T-helper 17 cell (primary cell): ENCODE results near the gene THAP4. TPM values are rescaled to one million over a fixed set of nuclear protein-coding genes. Genes with fewer than 3 reads are reported as not detected.

Source experiments
- ATAC-seq: fragments of 150-1000 bp; cut with Tn5 transposase; 2 replicates; pipeline ENCODE4 v1.10.0; 2021; ENCODE audit warnings: mild to moderate bottlenecking, moderate library complexity
- DNase-seq, 3 donors: peaks; one replicate each; pipeline versions ENCODE4 v3.0.0 to v3.0.0-alpha.2; 2020 to 2021
- H3K9me3 ChIP-seq: one replicate; pipeline ENCODE4 v1.7.0; 2013; ENCODE audit warnings: low read length, mild to moderate bottlenecking; ENCODE audit not compliant: control insufficient read depth, poor library complexity, severe bottlenecking
- H3K27ac Mint-ChIP-seq: one replicate; pipeline ENCODE4 v1.8.0; 2022; ENCODE audit warnings: mild to moderate bottlenecking, moderate library complexity, mixed read lengths
- H3K27me3 Mint-ChIP-seq: one replicate; pipeline ENCODE4 v1.8.0; 2022; ENCODE audit warnings: mixed read lengths
- H3K36me3 Mint-ChIP-seq: one replicate; pipeline ENCODE4 v1.8.0; 2022; ENCODE audit warnings: low read depth, mixed read lengths
- H3K4me1 Mint-ChIP-seq: one replicate; pipeline ENCODE4 v1.8.0; 2022; ENCODE audit warnings: mild to moderate bottlenecking, mixed read lengths
- H3K4me3 Mint-ChIP-seq: one replicate; pipeline ENCODE4 v1.8.0; 2022; ENCODE audit warnings: mild to moderate bottlenecking, moderate library complexity, mixed read lengths
- total RNA-seq, 4 donors: library from RNA in 2 of 4; stranded (reverse) in 2 of 4; gene quantifications; one replicate each; pipeline ENCODE4 v1.2.3 and lab custom pipeline; 2022 to 2026

THAP4 gene
- total RNA-seq, 2 donors from 2014 or later, result 28.0 to 36.9 TPM

DNA sequence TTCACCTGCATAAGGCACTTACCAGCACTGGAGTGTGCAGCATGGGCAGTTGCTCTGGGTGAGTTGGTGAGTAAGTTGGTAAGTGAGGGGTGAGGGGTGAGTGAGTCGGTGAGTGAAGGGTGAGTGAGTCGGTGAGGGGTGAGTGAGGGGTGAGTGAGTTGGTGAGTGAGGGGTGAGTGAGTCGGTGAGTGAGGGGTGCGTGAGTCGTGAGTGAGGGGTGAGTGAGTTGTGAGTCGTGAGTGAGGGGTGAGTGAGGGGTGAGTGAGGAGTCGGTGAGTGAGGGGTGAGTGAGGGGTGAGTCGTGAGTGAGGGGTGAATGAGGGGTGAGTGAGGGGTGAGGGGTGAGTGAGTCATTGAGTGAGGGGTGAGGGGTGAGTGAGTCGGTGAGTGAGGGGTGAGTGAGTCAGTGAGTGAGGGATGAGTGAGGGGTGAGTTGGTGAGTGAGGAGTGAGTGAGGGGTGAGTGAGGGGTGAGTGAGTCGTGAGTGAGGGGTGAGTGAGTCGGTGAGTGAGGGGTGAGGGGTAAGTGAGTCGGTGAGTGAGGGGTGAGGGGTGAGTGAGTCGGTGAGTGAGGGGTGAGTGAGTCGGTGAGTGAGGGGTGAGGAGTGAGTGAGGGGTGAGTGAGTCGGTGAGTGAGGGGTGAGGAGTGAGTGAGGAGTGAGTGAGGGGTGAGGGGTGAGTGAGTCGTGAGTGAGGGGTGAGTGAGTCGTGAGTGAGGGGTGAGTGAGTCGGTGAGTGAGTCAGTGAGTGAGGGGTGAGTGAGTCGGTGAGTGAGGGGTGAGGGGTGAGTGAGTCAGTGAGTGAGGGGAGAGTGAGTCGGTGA is 17.1 kb downstream of the THAP4 start:
- Mint-ChIP-seq H3K27me3 (no peaks in the 10 kb centered on the region), H3K36me3 (no peaks in the 10 kb centered on the region), H3K27ac (no peak overlapping the region), H3K4me1 (peaks cover 33% of the 10 kb centered on the region), H3K4me3 (no peak overlapping the region)
- DNase-seq (no peak), ATAC-seq (no peak)
- no peaks in the 10 kb centered on the region for H3K9me3 ChIP-seq

DNA sequence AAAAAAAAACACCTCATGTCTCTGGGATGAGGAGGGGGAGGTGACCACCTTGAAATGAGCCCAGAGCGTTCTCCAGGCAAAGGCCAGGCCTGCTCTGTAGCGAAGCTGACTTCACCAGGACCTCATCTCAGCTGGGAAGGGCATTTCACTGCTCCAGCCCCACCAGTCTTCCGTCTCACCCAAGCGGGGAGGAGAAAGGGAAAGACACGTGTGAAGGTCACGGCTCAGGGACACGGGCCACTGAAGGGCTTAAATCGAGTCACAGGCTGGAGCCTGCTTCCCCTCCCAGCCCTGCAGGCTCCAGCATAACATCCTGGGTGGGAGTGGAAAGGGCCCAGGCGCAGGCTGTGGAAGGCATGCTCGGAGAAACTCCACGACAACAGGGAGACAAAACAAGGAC is 18.1 kb downstream of the THAP4 start:
- no peak for ATAC-seq
- no peak for DNase-seq
- H3K4me1 Mint-ChIP-seq, result peaks cover 36% of the 10 kb centered on the region
- H3K4me3 Mint-ChIP-seq, result peak overlapping the region; percentile 92
- H3K27me3 Mint-ChIP-seq, result no peaks in the 10 kb centered on the region
- no peaks in the 10 kb centered on the region for H3K9me3 ChIP-seq
- no peaks in the 10 kb centered on the region for H3K36me3 Mint-ChIP-seq
- H3K27ac Mint-ChIP-seq, result peak overlapping the region; percentile 93

DNA sequence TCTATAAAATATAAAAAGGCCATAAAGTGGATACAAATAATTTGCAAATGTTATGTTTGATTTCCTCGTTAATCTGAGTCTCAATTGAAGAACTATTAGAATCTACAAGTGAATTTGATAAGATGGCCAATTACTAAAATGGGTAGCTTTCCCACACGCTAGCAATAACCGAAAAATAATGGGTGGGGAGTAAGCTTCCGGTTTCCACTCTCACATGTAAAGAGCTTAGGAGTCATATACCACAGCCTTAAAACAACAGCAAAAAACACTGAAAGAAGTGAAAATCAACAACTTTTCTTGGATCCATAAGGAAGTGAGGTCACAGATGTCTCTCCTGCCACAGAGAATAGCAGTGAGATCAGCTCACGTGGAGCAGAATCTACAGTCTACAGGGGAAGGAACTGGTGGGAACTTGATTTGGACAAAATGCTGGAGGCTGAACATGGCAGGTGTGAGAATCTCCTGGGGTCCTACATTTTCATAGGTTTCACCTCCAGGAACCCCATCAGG is 18.6 kb downstream of the THAP4 start:
- no peaks in the 10 kb centered on the region for H3K9me3 ChIP-seq
- Mint-ChIP-seq H3K27ac (peak overlapping the region; percentile 93), H3K4me3 (peak overlapping the region; percentile 92), H3K27me3 (no peaks in the 10 kb centered on the region), H3K36me3 (no peaks in the 10 kb centered on the region), H3K4me1 (peaks cover 36% of the 10 kb centered on the region)
- DNase-seq, result no peak
- no peak for ATAC-seq

DNA sequence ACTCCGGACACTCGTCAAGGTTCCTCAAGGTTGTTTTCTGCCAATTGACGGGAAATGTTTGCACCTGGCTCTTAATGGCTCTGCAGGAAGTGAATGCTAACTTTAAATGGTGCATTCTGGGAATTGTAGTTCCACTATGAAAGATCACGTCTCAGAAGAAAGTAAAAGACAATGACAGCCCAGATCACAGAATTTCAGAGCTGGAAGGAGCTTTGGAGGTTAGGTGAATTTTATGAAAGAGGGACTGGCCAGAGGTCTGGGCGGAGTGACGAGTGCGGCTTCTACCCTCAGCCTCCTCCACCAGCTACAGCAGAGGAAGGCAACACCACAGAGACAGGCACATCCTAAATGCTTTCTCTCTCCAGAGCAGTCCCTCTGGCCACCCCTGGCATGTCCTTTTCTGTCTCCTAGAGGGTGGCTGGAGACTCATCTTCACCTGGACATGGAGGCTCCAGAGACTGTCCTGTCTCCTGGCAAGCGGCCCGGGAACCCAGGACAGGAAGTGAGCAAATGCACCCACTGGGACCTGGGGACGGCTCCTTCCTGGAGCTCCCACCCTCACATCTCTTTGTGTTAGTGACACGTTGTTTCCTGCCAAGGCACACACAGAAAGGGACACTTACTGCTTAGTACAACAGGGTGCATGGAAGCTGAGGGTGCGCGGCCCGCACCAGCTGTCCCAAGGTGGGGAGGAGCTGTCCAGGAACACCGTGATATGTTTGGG is 19.4 kb downstream of the THAP4 start:
- no peak for DNase-seq
- Mint-ChIP-seq H3K4me3 (peak overlapping the region; percentile 92), H3K4me1 (peaks cover 36% of the 10 kb centered on the region), H3K27me3 (no peaks in the 10 kb centered on the region), H3K27ac (peak overlapping the region; percentile 93), H3K36me3 (no peaks in the 10 kb centered on the region)
- peak; percentile 87 for ATAC-seq
- H3K9me3 ChIP-seq, result no peaks in the 10 kb centered on the region

DNA sequence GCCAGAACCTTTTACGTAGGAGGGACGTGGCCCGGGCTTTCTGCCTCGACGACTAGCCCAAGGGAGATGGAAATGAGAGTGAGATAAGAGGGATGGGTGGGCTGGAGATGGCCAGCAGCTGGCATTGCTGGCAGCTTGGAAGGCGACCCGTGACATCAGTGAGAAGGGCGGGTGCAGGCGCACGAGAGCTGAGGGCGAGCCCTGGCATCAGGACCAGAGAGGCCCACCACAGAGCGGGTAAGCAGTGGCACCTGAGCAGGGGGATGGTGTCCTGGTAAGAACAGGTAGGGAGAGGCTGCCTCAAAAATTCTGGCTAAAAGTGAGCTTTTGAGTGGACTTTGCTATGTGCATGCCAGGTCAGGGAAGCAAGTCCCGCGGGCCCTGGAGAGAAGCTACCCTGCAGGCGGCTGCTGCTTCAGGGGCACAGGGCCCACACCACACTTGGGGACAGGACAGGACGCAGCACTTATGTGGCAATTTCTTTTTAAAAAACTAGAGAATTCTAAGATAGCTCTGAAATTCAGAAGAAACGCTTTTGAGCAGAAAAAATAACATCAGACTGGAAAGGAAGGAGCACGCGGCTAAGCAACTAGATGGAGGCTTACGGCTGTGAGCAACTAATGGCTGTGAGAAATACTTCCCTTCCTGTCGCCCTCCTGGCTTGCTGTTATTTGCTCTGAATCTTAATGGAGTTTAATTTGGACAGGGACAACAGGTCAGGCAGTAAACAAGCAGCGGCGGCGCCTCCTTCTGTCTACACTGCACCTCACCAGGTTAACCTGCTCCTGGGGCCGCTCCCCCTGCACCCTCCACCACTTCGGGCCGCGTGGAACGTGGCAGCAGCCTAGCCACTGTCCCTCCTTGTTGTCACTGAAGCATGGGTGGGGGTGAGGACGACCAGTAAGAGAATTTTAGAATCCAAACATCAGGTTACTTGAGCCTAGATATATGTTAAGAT is 20.5 kb downstream of the THAP4 start:
- H3K9me3 ChIP-seq, result no peaks in the 10 kb centered on the region
- Mint-ChIP-seq H3K4me1 (peaks cover 39% of the 10 kb centered on the region), H3K27me3 (no peaks in the 10 kb centered on the region), H3K4me3 (peak overlapping the region; percentile 82), H3K36me3 (peaks cover 3% of the 10 kb centered on the region), H3K27ac (peak overlapping the region; percentile 27)
- no peak for ATAC-seq
- DNase-seq, result no peak

DNA sequence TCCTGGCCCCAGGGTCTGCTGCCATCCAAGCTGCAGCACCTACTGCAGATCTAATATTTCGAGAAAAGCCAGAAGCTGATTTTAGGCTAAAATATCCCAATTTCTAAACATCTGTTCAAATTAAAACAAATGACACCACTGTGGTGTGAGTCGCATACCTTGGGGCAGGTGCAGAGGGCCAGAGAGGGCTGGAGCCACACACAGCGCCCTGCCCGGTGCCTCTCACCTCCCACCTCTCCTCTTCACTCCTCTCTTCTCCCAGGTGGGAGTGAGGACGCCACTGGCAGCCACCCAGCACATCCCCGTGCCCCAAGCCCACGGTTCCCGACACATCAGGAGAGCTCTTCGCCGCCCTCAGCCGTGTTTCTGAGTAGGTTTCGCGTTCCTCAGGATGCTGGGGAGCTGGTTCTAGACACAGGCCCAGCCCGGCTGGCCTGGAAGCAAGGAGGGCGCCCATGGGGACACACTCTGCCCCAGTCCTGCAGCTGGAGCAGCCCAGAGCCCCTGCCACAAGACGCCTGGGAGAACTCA is 21.4 kb downstream of the THAP4 start:
- H3K27me3 Mint-ChIP-seq, result no peaks in the 10 kb centered on the region
- H3K27ac Mint-ChIP-seq, result peak overlapping the region; percentile 27
- H3K36me3 Mint-ChIP-seq, result peaks cover 3% of the 10 kb centered on the region
- no peak overlapping the region for H3K4me3 Mint-ChIP-seq
- no peaks in the 10 kb centered on the region for H3K9me3 ChIP-seq
- DNase-seq (no peak), ATAC-seq (no peak)
- peaks cover 36% of the 10 kb centered on the region for H3K4me1 Mint-ChIP-seq

DNA sequence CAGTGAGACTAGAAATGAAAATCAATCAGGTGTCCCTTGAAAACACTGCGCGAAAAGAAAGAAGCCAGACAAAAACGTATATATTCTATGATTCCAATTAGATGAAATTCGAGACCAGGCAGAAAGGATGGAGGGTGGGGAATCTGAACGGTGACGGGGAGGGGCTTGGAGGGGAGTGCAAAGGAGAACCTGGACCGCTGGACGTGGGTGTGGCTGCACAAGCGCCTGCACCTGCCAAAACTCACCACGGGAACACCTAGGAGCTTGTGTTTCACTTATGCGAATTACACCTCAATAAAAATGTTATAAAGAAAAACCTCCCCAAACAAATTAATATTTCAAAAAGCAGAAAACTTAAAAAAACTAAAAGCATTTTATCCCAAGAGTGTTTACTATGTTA is 21.9 kb downstream of the THAP4 start:
- no peak overlapping the region for H3K27ac Mint-ChIP-seq
- no peak overlapping the region for H3K4me3 Mint-ChIP-seq
- DNase-seq (no peak), ATAC-seq (no peak)
- H3K27me3 Mint-ChIP-seq, result no peaks in the 10 kb centered on the region
- H3K36me3 Mint-ChIP-seq, result peaks cover 3% of the 10 kb centered on the region
- H3K4me1 Mint-ChIP-seq, result peaks cover 36% of the 10 kb centered on the region
- H3K9me3 ChIP-seq, result no peaks in the 10 kb centered on the region

DNA sequence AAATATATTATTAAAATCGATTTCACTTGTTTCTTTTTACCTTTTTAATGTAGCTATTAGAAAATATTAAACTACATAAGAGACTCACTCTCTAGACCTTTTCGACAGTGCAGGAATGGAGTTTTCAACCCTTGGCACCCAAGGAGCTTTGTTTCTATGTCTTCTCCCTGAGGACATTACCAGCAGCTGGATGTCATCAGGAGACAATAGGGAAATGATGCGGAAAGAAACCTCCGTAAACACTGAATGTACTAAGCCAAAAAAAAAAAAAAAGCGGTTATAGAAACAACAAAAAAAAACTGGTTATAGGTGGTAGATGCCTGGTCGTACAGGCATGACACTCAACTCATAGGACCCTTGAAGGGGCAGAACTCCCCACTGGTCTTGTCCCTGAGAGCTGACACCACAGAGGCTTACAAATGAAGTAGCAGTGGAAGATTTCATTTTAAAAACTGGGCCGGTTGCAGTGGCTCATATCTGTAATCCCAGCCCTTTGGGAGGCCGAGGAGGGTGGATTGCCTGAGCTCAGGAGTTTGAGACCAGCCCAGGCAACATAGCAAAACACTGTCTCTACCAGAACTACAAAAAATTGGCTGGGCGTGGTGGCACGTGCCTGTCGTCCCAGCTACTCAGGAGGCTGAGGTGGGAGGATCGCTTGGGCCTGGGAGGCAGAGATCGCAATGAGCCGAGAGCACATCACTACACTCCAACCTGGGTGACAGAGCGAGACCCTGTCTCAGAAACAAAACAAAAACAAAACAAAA is 23.8 kb downstream of the THAP4 start:
- Mint-ChIP-seq H3K36me3 (peaks cover 5% of the 10 kb centered on the region), H3K27me3 (no peaks in the 10 kb centered on the region), H3K4me1 (peaks cover 38% of the 10 kb centered on the region), H3K4me3 (no peak overlapping the region), H3K27ac (peak overlapping the region; percentile 53)
- DNase-seq, result no peak
- no peaks in the 10 kb centered on the region for H3K9me3 ChIP-seq
- ATAC-seq, result no peak

DNA sequence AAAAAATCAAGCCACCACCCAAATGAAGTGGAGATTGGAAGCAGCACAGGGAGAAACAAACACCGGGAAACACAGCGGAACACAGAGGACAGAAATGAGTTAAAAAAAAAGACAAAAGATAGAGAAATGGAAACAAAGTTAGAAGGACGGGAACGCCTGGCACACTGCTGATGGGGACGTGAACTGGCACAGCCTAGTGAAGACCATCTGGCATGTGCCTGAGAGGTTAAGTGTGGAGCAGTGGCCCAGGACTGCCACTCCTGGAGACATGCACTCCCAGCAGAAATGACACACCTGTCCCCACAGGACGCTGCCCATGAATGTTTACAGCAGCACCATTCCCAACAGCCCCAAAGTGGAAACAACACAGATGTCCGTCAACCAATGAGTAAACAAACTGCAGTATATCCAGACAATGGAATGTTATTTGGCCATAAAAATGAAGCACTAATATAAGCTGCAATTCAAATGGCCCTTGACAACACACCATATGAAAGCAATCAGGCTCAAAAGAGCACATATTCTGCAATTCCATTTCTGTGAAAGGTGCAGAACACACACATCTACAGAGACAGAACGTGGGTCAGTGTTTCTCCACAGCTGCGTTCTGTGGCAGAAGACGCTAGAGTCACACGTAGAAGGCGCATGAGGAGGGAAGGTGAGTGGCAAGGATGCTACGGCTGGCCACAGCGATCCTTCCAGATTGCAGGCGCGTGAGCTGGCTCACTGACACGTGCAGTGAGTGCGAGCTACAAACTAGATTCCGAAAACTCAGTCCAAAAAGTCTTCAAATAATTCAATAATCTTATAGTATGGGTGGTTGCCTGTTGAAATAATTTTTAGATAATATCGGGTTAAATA is 24.6 kb downstream of the THAP4 start:
- DNase-seq, result no peak
- H3K4me3 Mint-ChIP-seq, result no peak overlapping the region
- H3K27me3 Mint-ChIP-seq, result no peaks in the 10 kb centered on the region
- H3K4me1 Mint-ChIP-seq, result peaks cover 32% of the 10 kb centered on the region
- ATAC-seq, result no peak
- H3K36me3 Mint-ChIP-seq, result peaks cover 5% of the 10 kb centered on the region
- no peaks in the 10 kb centered on the region for H3K9me3 ChIP-seq
- H3K27ac Mint-ChIP-seq, result no peak overlapping the region

DNA sequence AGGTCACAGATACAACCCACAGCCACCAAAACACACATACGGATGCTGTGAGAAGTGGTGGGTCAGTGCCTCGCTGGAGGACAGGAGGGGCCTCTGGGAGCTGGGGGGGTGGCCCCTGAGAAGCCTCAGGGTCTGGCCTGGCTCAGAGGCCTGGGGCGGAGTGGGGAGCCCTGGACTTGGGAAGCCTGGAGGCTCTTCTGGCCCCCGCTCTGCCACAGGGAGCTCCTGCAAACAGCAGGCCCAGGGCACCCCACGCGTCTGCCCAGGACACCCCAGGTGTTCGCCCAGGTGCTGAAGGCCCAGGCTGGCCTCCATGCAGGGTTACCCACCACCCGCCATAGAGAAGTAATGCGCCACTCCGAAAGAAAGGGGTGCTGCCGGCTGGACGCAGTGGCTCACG is 25.9 kb downstream of the THAP4 start:
- no peak for ATAC-seq
- peaks cover 26% of the 10 kb centered on the region for H3K4me1 Mint-ChIP-seq
- H3K27me3 Mint-ChIP-seq, result no peaks in the 10 kb centered on the region
- DNase-seq, result no peak
- peak overlapping the region; percentile 79 for H3K4me3 Mint-ChIP-seq
- H3K9me3 ChIP-seq, result no peaks in the 10 kb centered on the region
- peaks cover 5% of the 10 kb centered on the region for H3K36me3 Mint-ChIP-seq
- H3K27ac Mint-ChIP-seq, result peak overlapping the region; percentile 90

DNA sequence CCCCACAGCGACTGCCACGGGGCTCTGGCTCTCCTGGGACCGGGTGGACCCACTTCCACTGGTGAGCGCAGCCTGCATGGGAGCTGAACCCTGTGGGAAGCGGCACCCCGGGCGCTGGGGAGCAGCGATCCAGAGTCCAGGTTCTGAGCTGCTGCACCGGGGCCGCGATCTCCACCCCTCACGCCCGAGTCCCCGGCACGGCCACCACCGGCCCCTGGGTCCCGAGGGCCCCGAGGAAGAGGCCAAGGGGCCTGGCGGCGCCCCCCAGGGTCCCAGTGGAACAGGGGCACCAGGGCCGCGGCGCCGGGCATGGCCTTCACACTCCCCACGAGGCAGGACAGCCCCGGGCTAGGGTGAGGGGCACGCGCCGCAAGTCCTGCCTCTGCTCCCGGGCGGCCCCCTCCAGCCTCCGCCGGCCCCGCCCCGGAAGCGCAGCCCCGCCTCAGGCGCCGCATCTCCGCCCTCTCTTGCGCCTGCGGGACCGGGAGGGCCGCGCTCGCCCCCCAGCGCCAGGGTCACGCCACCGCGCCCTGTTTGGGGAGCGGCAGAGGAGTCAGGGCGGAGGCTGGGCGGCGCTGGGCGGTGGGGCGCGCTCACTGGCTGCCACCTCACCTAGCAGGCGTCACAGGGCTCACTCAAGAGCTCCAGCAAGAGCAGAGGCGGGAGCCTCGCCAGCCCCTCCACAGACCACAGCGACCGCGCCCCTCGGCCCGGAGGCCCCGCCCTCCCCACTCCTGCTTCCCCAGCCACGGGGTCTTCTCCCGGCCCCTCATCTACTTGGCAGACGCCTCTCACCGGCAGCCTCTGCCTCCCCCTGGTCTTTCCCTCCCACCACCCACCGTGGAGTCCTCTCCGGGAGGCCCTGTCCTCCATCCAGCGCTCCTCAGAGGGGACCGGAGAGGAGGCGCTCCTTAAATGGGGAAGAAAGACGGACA is 26.8 kb downstream of the THAP4 start:
- peaks cover 20% of the 10 kb centered on the region for H3K4me1 Mint-ChIP-seq
- peak overlapping the region; percentile 84 for H3K4me3 Mint-ChIP-seq
- peak; percentile 99 for ATAC-seq
- peak overlapping the region; percentile 90 for H3K27ac Mint-ChIP-seq
- peak; percentile 89 to 91 (median 91) for DNase-seq
- no peaks in the 10 kb centered on the region for H3K27me3 Mint-ChIP-seq
- H3K9me3 ChIP-seq, result no peaks in the 10 kb centered on the region
- peaks cover 5% of the 10 kb centered on the region for H3K36me3 Mint-ChIP-seq
